Hepatocyte (in vitro differentiated cells): Measurements from ENCODE around the gene CISD3. TPM values are rescaled to one million over a fixed set of nuclear protein-coding genes. Genes with fewer than 3 reads are reported as not detected.

ENCODE experiments used
- DNase-seq: peaks from one replicate; pipeline ENCODE4 v3.0.0-alpha.2; 2016; ENCODE audit warnings: low spot score
- H2AFZ ChIP-seq: fragments of 200-600 bp; sonication (generic); 2 replicates; pipeline ENCODE4 v1.6.0; 2016; ENCODE audit warnings: antibody characterized with exemption, mild to moderate bottlenecking
- H3K27ac ChIP-seq: fragments of 200-600 bp; sonication (generic); 2 replicates; pipeline ENCODE4 v1.5.1; 2016; ENCODE audit warnings: mild to moderate bottlenecking
- H3K27me3 ChIP-seq: fragments of 200-600 bp; sonication (generic); 2 replicates; pipeline ENCODE4 v1.6.1; 2016
- H3K36me3 ChIP-seq: fragments of 200-600 bp; sonication (generic); replicated peaks from 2 replicates; pipeline ENCODE4 v1.5.1; 2016; ENCODE audit warnings: low read depth; ENCODE audit not compliant: insufficient read depth
- H3K4me1 ChIP-seq: fragments of 200-600 bp; sonication (generic); 2 replicates; pipeline ENCODE4 v1.5.1; 2016; ENCODE audit warnings: mild to moderate bottlenecking, moderate library complexity; ENCODE audit not compliant: insufficient read depth
- H3K4me2 ChIP-seq: fragments of 200-600 bp; sonication (generic); 2 replicates; pipeline ENCODE4 v1.6.0; 2016
- H3K4me3 ChIP-seq: fragments of 200-600 bp; sonication (generic); 2 replicates; pipeline ENCODE4 v1.5.1; 2016; ENCODE audit warnings: mild to moderate bottlenecking
- H3K79me2 ChIP-seq: fragments of 200-600 bp; sonication (generic); 2 replicates; pipeline ENCODE4 v1.6.0; 2017; ENCODE audit warnings: mild to moderate bottlenecking
- H3K9me2 ChIP-seq: fragments of 200-600 bp; sonication (generic); replicated peaks from 2 replicates; pipeline ENCODE4 v1.6.0; 2017; ENCODE audit warnings: mild to moderate bottlenecking; ENCODE audit not compliant: insufficient read depth
- H3K9me3 ChIP-seq: fragments of 200-600 bp; sonication (generic); 2 replicates; pipeline ENCODE4 v1.5.1; 2016; ENCODE audit warnings: low read depth, mild to moderate bottlenecking
- H4K20me1 ChIP-seq: fragments of 200-600 bp; sonication (generic); 2 replicates; pipeline ENCODE4 v1.6.0; 2016; ENCODE audit warnings: mild to moderate bottlenecking; ENCODE audit not compliant: insufficient read depth, poor library complexity, severe bottlenecking
- CTCF ChIP-seq: fragments of 200-600 bp; sonication (generic); IDR thresholded peaks from 2 replicates; pipeline ENCODE4 v1.5.1; 2016; ENCODE audit warnings: antibody characterized with exemption, mild to moderate bottlenecking; ENCODE audit not compliant: poor library complexity
- EZH2 ChIP-seq: fragments of 200-600 bp; sonication (generic); IDR thresholded peaks from 2 replicates; pipeline ENCODE4 v1.6.1; 2016; ENCODE audit warnings: antibody characterized with exemption, mild to moderate bottlenecking, borderline replicate concordance
- EZH2phosphoT487 ChIP-seq: fragments of 200-600 bp; sonication (generic); IDR thresholded peaks from one replicate; pipeline ENCODE4 v1.6.1; 2018; ENCODE audit warnings: antibody characterized with exemption, mild to moderate bottlenecking, low read depth, moderate library complexity; ENCODE audit not compliant: unreplicated experiment, severe bottlenecking
- WGBS: methylation state at CpG from one replicate; pipeline ENCODE4 v1.1.6; 2016; ENCODE audit warnings: low lambda C conversion rate; ENCODE audit errors: missing lambda C conversion rate; 5-methylcytosine and 5-hydroxymethylcytosine counted together
- polyA plus RNA-seq: library from polyadenylated mRNA; unstranded; fragments of >200 nt; fragmentation: Nextera tagmentation; extraction: Ambion mirVana; gene quantifications from 2 replicates; pipeline ENCODE4 v1.2.1, GENCODE V29; 2016
- total RNA-seq: library from RNA; depleted of rRNA; stranded (reverse); fragments of >200 nt; gene quantifications from 2 replicates; pipeline ENCODE4 v1.2.3, GENCODE V29; 2014

The CISD3 gene
- total and polyA plus RNA-seq, 2 experiments from 2014 or later: 5.0 to 37.0 TPM

- H4K20me1 ChIP-seq: no peaks in the 10 kb centered on the region
- no peak for DNase-seq
- peaks cover 10% of the 10 kb centered on the region for H3K4me1 ChIP-seq
- no peak overlapping the region for H3K27ac ChIP-seq
- no peaks in the 10 kb centered on the region for H3K9me2 ChIP-seq
- no peak for TF ChIP-seq EZH2
- TF ChIP-seq EZH2phosphoT487: no peak
- TF ChIP-seq CTCF: no peak
- no peaks in the 10 kb centered on the region for H3K79me2 ChIP-seq
- no peak overlapping the region for H2AFZ ChIP-seq
- no peaks in the 10 kb centered on the region for H3K9me3 ChIP-seq
- 92% methylated on average over 6 of the region's 6 CpGs for WGBS
- no peak overlapping the region for H3K4me3 ChIP-seq
- H3K4me2 ChIP-seq: no peak overlapping the region
- H3K27me3 ChIP-seq: no peaks in the 10 kb centered on the region
- no peaks in the 10 kb centered on the region for H3K36me3 ChIP-seq
Observed at GRCh38 chr17:38720941-38721340, 9.2 kb upstream of the CISD3 start.

GRCh38 chr17:38721802-38722201 lies 8.3 kb upstream of the CISD3 start:
- Histone ChIP-seq H4K20me1 (no peaks in the 10 kb centered on the region), H3K4me2 (no peak overlapping the region), H3K27ac (no peak overlapping the region), H3K36me3 (no peaks in the 10 kb centered on the region), H3K4me1 (peaks cover 10% of the 10 kb centered on the region), H3K79me2 (no peaks in the 10 kb centered on the region), H2AFZ (no peak overlapping the region), H3K9me2 (no peaks in the 10 kb centered on the region), H3K9me3 (no peaks in the 10 kb centered on the region), H3K4me3 (no peak overlapping the region), H3K27me3 (no peaks in the 10 kb centered on the region)
- no CpG with 5 or more reads among the region's 16 CpGs for WGBS
- DNase-seq: no peak
- no peak for TF ChIP-seq EZH2phosphoT487
- TF ChIP-seq EZH2: no peak
- no peak for TF ChIP-seq CTCF

- no peaks in the 10 kb centered on the region for H3K9me3 ChIP-seq
- H3K9me2 ChIP-seq: no peaks in the 10 kb centered on the region
- H3K79me2 ChIP-seq: no peaks in the 10 kb centered on the region
- no peak overlapping the region for H2AFZ ChIP-seq
- no peaks in the 10 kb centered on the region for H3K36me3 ChIP-seq
- no peak for DNase-seq
- H3K27me3 ChIP-seq: no peaks in the 10 kb centered on the region
- WGBS: 91% methylated on average over 16 of the region's 16 CpGs
- no peaks in the 10 kb centered on the region for H4K20me1 ChIP-seq
- no peak overlapping the region for H3K4me2 ChIP-seq
- peaks cover 6% of the 10 kb centered on the region for H3K4me1 ChIP-seq
- no peak for TF ChIP-seq EZH2
- TF ChIP-seq CTCF: no peak
- no peak for TF ChIP-seq EZH2phosphoT487
- no peak overlapping the region for H3K4me3 ChIP-seq
- H3K27ac ChIP-seq: no peak overlapping the region
Observed at GRCh38 chr17:38724337-38724988, 5.7 kb upstream of the CISD3 start.
